ENCODE measurements around the gene UBIAD1. TPM values are rescaled to one million over a fixed set of nuclear protein-coding genes. Genes with fewer than 3 reads are reported as not detected.
A peak's percentile ranks its signal among the peaks of the same experiment; 100 is the strongest.

Gene UBIAD1
- total and polyA plus RNA-seq, 9 of the 15 experiments (the other 6 are each of a cell fraction or from before 2014, with no cell fraction given), result 6.2 to 34.3 (median 22.3) TPM

- H4K20me1 ChIP-seq (replicated peaks; ENCODE audit: control insufficient read depth, insufficient read depth, low read length), result peaks cover under 1% of the 10 kb centered on the region; the same call in 1 of the 2 replicates
- POLR2A ChIA-PET, result interaction anchor here (0.6 to 1.5 kb wide), 5 partner anchors 10 to 184 kb away, joined by 3 to 4 read pairs (median 3); partner anchors contain the start of gene UBIAD1
- no peaks in the 10 kb centered on the region; a peak in 1 of 5 replicates for H3K4me1 ChIP-seq (replicated peaks in 1 of 2; ENCODE audit: control insufficient read depth in 2 of 2, insufficient read depth in 2 of 2, low read length in 2 of 2)
- CTCF ChIA-PET (ENCODE audit: low intra/inter-chr PET ratio), result interaction anchor here (0.6 kb wide), 1 partner anchor 8 kb away, joined by 3 read pairs; no protein-coding TSS in a partner anchor
- H3K9me3 ChIP-seq (replicated peaks; ENCODE audit: control insufficient read depth, insufficient read depth, low read depth, low read length), result no peaks in the 10 kb centered on the region
- in situ Hi-C loops (cut with MboI) (no loop called here), intact Hi-C loops (cut with micrococcal nuclease) (no loop called here)
- H3K79me2 ChIP-seq (ENCODE audit: control insufficient read depth, insufficient read depth, low read length), result no peaks in the 10 kb centered on the region
- DNase-seq (ENCODE audit: extremely low read depth in 1 of 4, low spot score in 3 of 4) (no peak), ATAC-seq (no peak), FAIRE-seq (no peak)
- no peak overlapping the region for H2AFZ ChIP-seq (ENCODE audit: low read depth, low read length)
- H3K4me3 ChIP-seq, result no peak overlapping the region
- TF ChIP-seq ARID3B (CRISPR knock-in tag; IDR thresholded peaks at IDR 0.05; ENCODE audit: borderline replicate concordance), result no peak
- TF ChIP-seq CBFA2T3 (IDR thresholded peaks at IDR 0.05), result 0 out of 2 replicates have a peak, but pooled peaks have one; percentile 16
- no peak for TF ChIP-seq KDM5B (IDR thresholded peaks at IDR 0.05; ENCODE audit: insufficient replicate concordance, low read depth, low read length)
- no peak for TF ChIP-seq XRCC5 (IDR thresholded peaks at IDR 0.05; ENCODE audit: low read depth, low read length)
- no peak for TF ChIP-seq HNRNPLL (IDR thresholded peaks at IDR 0.05; ENCODE audit: low read depth, low read length, poor library complexity, severe bottlenecking)
- no peak overlapping the region for H3K4me2 ChIP-seq (ENCODE audit: insufficient read depth, low read length)
- H3K27ac ChIP-seq (ENCODE audit: extremely low read depth, low read depth, low read length), result no peak overlapping the region
- H3K27me3 ChIP-seq (ENCODE audit: control insufficient read depth in 2 of 2, insufficient read depth in 2 of 2, low read length in 2 of 2), result peaks cover 4 to 18% of the 10 kb centered on the region in 2 experiments; a peak in 3 of 5 replicates
- WGBS (ENCODE audit: insufficient coverage, low coverage, missing lambda C conversion rate), result 13% methylated on average over 9 of the region's 9 CpGs
- H3K36me3 ChIP-seq (ENCODE audit: control insufficient read depth, insufficient read depth, low read length), result no peaks in the 10 kb centered on the region; the same call in 2 of the 3 replicates
- H3K9me1 ChIP-seq (ENCODE audit: control insufficient read depth, insufficient read depth, low read length), result no peaks in the 10 kb centered on the region
- H3K9ac ChIP-seq (ENCODE audit: insufficient read depth in 1 of 2, low read depth in 2 of 2, low read length in 2 of 2), result 0 out of 4 replicates have a peak overlapping the region, but pooled peaks of 1 of the 2 experiments have one; percentile 14
- BruUV-seq (replicated peaks), result no TSS peak
Measured at GRCh38 chr1:11301601-11302000, 28.6 kb downstream of the UBIAD1 start.
